ENCODE data around the gene RYR1.
A peak's percentile ranks its signal among the peaks of the same experiment; 100 is the strongest.

Gene RYR1

GRCh38 chr19:38524994-38525634, 91.6 kb downstream of the RYR1 start:
- no peak for DNase-seq (ENCODE audit: low read depth in 1 of 2, low spot score in 1 of 2)
- no peak for TF ChIP-seq JUND (IDR thresholded peaks at IDR 0.05; ENCODE audit: low read depth)
- in situ Hi-C loops (cut with HindIII; ENCODE audit: low pct_unique_long_range_greater_than_20kb, low sequenced_read_pairs), result no loop called here

- no peak for TF ChIP-seq JUND (IDR thresholded peaks at IDR 0.05; ENCODE audit: low read depth)
- in situ Hi-C loops (cut with HindIII; ENCODE audit: low pct_unique_long_range_greater_than_20kb, low sequenced_read_pairs), result no loop called here
- DNase-seq (ENCODE audit: low read depth in 1 of 2, low spot score in 1 of 2), result no peak
These were observed 92.9 kb downstream of the RYR1 start for GRCh38 chr19:38526430-38526829.

DNA sequence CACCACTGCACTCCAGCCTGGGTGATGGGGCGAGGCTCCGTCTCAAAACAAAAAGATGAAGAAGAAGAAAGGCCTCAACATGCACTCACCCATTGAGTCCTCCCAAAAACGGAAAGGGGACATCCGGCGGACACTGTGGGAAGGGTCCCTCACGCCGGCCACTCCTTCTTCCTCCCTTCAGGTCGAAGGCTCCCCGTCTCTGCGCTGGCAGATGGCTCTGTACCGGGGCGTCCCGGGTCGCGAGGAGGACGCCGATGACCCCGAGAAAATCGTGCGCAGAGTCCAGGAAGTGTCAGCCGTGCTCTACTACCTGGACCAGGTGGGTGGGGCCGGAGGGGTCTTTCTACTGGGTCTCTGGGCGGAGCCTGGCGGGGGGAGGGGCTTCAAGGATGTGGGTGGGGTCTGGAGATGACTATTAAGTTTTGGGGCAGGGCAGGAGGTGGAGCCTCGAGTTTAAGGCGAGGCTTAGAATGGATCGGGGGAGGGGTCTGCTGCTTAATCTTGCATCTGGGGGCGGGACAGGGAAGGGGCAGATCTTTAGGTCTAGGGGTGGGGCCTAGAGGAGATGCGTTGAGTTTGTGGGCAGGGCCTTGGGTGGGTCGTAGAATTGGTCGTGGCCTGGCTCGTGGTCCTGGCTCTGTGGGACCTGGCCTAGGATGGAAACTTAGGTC, 94.1 kb downstream of the RYR1 start:
- in situ Hi-C loops (cut with HindIII; ENCODE audit: low pct_unique_long_range_greater_than_20kb, low sequenced_read_pairs), result no loop called here
- DNase-seq (ENCODE audit: low read depth in 1 of 2, low spot score in 1 of 2), result peak in 1 of 2 experiments; percentile 31

DNA sequence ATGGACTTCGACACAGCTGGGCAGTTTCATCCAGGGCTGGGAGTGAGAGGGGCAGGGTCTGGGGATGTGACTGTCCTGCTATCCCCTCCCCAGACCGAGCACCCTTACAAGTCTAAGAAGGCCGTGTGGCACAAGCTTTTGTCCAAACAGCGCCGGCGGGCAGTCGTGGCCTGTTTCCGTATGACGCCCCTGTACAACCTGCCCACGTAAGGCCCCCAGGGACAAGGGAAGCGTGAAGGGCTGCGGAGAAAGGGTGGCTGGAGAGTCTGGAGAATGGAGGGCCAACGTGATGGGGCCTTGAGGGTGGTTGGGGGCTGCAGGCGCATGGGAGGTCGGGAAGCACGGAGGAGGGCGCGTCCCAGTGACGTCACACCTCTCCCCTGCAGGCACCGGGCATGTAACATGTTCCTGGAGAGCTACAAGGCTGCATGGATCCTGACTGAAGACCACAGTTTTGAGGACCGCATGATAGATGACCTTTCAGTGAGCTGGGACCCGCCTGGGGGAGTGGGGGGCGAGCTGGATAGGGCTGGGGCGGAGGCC, 94.8 kb downstream of the RYR1 start:
- no peak for DNase-seq (ENCODE audit: low read depth in 1 of 2, low spot score in 1 of 2)
- in situ Hi-C loops (cut with HindIII; ENCODE audit: low pct_unique_long_range_greater_than_20kb, low sequenced_read_pairs), result no loop called here
- TF ChIP-seq JUND (IDR thresholded peaks at IDR 0.05; ENCODE audit: low read depth), result no peak

More for the DNA sequence above, 94.1 kb downstream of the RYR1 start:
- TF ChIP-seq JUND (IDR thresholded peaks at IDR 0.05; ENCODE audit: low read depth), result no peak

GRCh38 chr19:38528931-38529330, 95.4 kb downstream of the RYR1 start:
- no peak for TF ChIP-seq JUND (IDR thresholded peaks at IDR 0.05; ENCODE audit: low read depth)
- no peak for DNase-seq (ENCODE audit: low read depth in 1 of 2, low spot score in 1 of 2)
- in situ Hi-C loops (cut with HindIII; ENCODE audit: low pct_unique_long_range_greater_than_20kb, low sequenced_read_pairs), result no loop called here

DNA sequence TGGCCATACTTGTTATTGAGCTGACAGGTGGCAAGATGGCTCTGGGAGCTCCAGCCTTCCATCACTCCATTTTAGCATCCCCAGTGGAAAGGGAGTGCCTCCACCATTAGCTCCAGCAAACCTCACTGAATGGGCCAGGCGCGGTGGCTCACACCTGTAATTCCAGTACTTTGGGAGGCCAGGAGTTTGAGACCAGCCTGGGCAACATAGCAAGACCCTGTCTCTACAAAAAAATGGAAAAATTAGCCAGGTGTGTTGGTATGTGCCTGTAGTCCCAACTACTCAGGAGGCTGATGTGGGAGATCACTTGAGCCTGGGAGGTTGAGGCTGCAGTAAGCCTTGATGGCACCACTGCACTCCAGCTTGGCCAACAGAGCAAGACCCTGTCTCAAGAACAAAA, 98.0 kb downstream of the RYR1 start:
- no peak for TF ChIP-seq JUND (IDR thresholded peaks at IDR 0.05; ENCODE audit: low read depth)
- in situ Hi-C loops (cut with HindIII; ENCODE audit: low pct_unique_long_range_greater_than_20kb, low sequenced_read_pairs), result no loop called here
- no peak for DNase-seq (ENCODE audit: low read depth in 1 of 2, low spot score in 1 of 2)

- in situ Hi-C loops (cut with HindIII; ENCODE audit: low pct_unique_long_range_greater_than_20kb, low sequenced_read_pairs), result no loop called here
- DNase-seq (ENCODE audit: low read depth in 1 of 2, low spot score in 1 of 2), result no peak
- no peak for TF ChIP-seq JUND (IDR thresholded peaks at IDR 0.05; ENCODE audit: low read depth)
These were observed 99.4 kb downstream of the RYR1 start for GRCh38 chr19:38532939-38533338.

- no peak for DNase-seq (ENCODE audit: low read depth in 1 of 2, low spot score in 1 of 2)
- no peak for TF ChIP-seq JUND (IDR thresholded peaks at IDR 0.05; ENCODE audit: low read depth)
- in situ Hi-C loops (cut with HindIII; ENCODE audit: low pct_unique_long_range_greater_than_20kb, low sequenced_read_pairs), result no loop called here
These were observed 101.1 kb downstream of the RYR1 start for GRCh38 chr19:38534574-38534973.

- in situ Hi-C loops (cut with HindIII; ENCODE audit: low pct_unique_long_range_greater_than_20kb, low sequenced_read_pairs), result no loop called here
- no peak for DNase-seq (ENCODE audit: low read depth in 1 of 2, low spot score in 1 of 2)
- no peak for TF ChIP-seq JUND (IDR thresholded peaks at IDR 0.05; ENCODE audit: low read depth)
These were observed 101.7 kb downstream of the RYR1 start for GRCh38 chr19:38535212-38535611.

- in situ Hi-C loops (cut with HindIII; ENCODE audit: low pct_unique_long_range_greater_than_20kb, low sequenced_read_pairs), result no loop called here
- no peak for TF ChIP-seq JUND (IDR thresholded peaks at IDR 0.05; ENCODE audit: low read depth)
- DNase-seq (ENCODE audit: low read depth in 1 of 2, low spot score in 1 of 2), result no peak
These were observed 103.8 kb downstream of the RYR1 start for GRCh38 chr19:38537071-38537936.

DNA sequence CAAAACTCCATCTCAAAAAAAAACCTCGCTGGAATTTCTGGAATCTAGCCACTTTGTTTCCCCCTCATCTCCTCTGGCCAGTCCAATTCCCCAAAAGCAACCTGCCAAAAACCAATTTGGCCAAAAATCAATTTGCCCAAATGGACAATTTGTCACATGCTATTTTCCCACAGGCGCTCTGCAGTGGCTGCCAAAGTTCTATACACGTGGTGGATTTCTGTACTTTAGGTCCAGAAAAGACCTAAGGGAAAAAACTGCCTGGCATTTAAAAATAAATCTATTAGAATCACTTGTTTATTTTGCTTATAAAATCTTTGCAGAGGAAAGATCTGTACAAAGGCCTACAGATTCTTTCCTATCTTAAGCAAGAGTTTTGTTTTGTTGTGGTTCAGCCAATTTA, 104.9 kb downstream of the RYR1 start:
- TF ChIP-seq JUND (IDR thresholded peaks at IDR 0.05; ENCODE audit: low read depth), result no peak
- DNase-seq (ENCODE audit: low read depth in 1 of 2, low spot score in 1 of 2), result no peak
- in situ Hi-C loops (cut with HindIII; ENCODE audit: low pct_unique_long_range_greater_than_20kb, low sequenced_read_pairs), result no loop called here

DNA sequence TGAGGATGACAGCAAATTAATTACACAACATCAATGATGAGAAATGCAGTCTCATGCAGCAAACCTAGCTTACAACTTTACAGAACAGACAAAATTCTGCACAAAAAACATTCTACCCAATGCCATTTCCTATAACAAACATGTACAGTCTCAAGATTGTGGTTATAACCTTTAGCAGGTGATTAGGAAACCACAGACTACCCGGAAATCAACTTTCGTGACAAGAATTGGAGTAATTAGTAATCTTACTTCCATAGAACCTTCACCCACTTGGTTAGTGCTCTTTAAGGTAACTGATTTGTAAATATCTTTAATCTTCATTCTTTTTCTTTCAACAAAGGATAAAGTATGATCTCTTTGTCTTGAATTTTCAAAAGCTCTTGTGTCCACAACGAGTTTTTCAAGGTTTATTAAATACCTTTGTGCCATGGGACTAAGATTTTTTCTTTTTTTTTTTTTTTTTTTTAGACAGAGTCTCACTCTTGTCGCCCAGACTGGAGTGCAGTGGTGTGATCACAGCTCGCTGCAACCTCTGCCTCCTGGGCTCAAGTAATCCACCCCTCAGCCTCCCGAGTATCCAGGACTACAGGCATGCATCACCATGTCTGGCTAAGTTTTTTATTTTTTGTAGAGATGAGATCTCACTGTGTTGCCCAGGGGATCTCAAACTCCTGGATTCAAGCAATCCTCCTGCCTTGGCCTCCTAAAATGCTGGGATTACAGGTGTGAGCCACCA, 105.5 kb downstream of the RYR1 start:
- TF ChIP-seq JUND (IDR thresholded peaks at IDR 0.05; ENCODE audit: low read depth), result no peak
- DNase-seq (ENCODE audit: low read depth in 1 of 2, low spot score in 1 of 2), result no peak
- in situ Hi-C loops (cut with HindIII; ENCODE audit: low pct_unique_long_range_greater_than_20kb, low sequenced_read_pairs), result no loop called here
